Measurements from ENCODE around the gene HGFAC. TPM values are rescaled to one million over a fixed set of nuclear protein-coding genes. Genes with fewer than 3 reads are reported as not detected.
"Not testable (repeated sequence)": the region's sequence is repeated elsewhere in the genome, so short reads cannot be mapped to it uniquely, and the experiment has no call there.

Gene HGFAC
- total RNA-seq, 3 donors from 2014 or later (not counting 1 experiment from before 2014, with no cell fraction given): 0.43 to 0.54 TPM; not detected in 1

- peaks cover 9% of the 10 kb centered on the region for H3K36me3 Mint-ChIP-seq
- peaks cover 0 to 3% of the 10 kb centered on the region in 2 donors for H3K27me3 Mint-ChIP-seq (ENCODE audit: low read depth in 2 of 2)
- H3K27ac Mint-ChIP-seq: no peak overlapping the region
- DNase-seq: no peak
- 87% methylated on average over 3 of the region's 3 CpGs for WGBS (ENCODE audit: insufficient coverage)
- TF ChIP-seq CTCF (IDR thresholded peaks at IDR 0.05): no peak
- H3K27me3 ChIP-seq (ENCODE audit: control insufficient read depth, insufficient read depth, low read length): no peaks in the 10 kb centered on the region
- intact Hi-C loops (cut with micrococcal nuclease): no loop called here
- no peak for ATAC-seq
- no peaks in the 10 kb centered on the region for H3K4me1 Mint-ChIP-seq
- no peak overlapping the region for H3K27ac ChIP-seq (ENCODE audit: low read length)
- H3K9me3 ChIP-seq (ENCODE audit: control insufficient read depth, insufficient read depth, low read length): no peaks in the 10 kb centered on the region
- no peaks in the 10 kb centered on the region for H3K36me3 ChIP-seq (ENCODE audit: control insufficient read depth, insufficient read depth, low read length)
- no peak overlapping the region for H3K4me3 Mint-ChIP-seq
- no peak overlapping the region for H3K4me3 ChIP-seq (ENCODE audit: low read length)
- no peaks in the 10 kb centered on the region for H3K9me3 Mint-ChIP-seq
- H3K4me1 ChIP-seq (ENCODE audit: control insufficient read depth, insufficient read depth, low read length): no peaks in the 10 kb centered on the region
These were observed 10.2 kb downstream of the HGFAC start for GRCh38 chr4:3451956-3452355.

- ATAC-seq (no peak), DNase-seq (no peak)
- Mint-ChIP-seq H3K9me3 (no peaks in the 10 kb centered on the region), H3K27me3 (ENCODE audit: low read depth in 2 of 2) (peaks cover 0 to 3% of the 10 kb centered on the region in 2 donors), H3K27ac (no peak overlapping the region), H3K36me3 (peaks cover 9% of the 10 kb centered on the region), H3K4me3 (no peak overlapping the region), H3K4me1 (no peaks in the 10 kb centered on the region)
- no peaks in the 10 kb centered on the region for H3K27me3 ChIP-seq (ENCODE audit: control insufficient read depth, insufficient read depth, low read length)
- intact Hi-C loops (cut with micrococcal nuclease): no loop called here
- TF ChIP-seq CTCF (IDR thresholded peaks at IDR 0.05): no peak
- no peaks in the 10 kb centered on the region for H3K36me3 ChIP-seq (ENCODE audit: control insufficient read depth, insufficient read depth, low read length)
- no peak overlapping the region for H3K4me3 ChIP-seq (ENCODE audit: low read length)
- 87% methylated on average over 7 of the region's 7 CpGs for WGBS (ENCODE audit: insufficient coverage)
- no peaks in the 10 kb centered on the region for H3K4me1 ChIP-seq (ENCODE audit: control insufficient read depth, insufficient read depth, low read length)
- H3K9me3 ChIP-seq (ENCODE audit: control insufficient read depth, insufficient read depth, low read length): no peaks in the 10 kb centered on the region
- H3K27ac ChIP-seq (ENCODE audit: low read length): no peak overlapping the region
These were observed 10.6 kb downstream of the HGFAC start for GRCh38 chr4:3452376-3452775.

- H3K9me3 ChIP-seq (ENCODE audit: control insufficient read depth, insufficient read depth, low read length); H3K27ac ChIP-seq (ENCODE audit: low read length); H3K4me1 Mint-ChIP-seq; H3K4me3 Mint-ChIP-seq; DNase-seq; H3K4me1 ChIP-seq (ENCODE audit: control insufficient read depth, insufficient read depth, low read length); H3K4me3 ChIP-seq (ENCODE audit: low read length); ATAC-seq; H3K27ac Mint-ChIP-seq; H3K36me3 Mint-ChIP-seq; intact Hi-C loops (cut with micrococcal nuclease); H3K36me3 ChIP-seq (ENCODE audit: control insufficient read depth, insufficient read depth, low read length); H3K9me3 Mint-ChIP-seq; H3K27me3 ChIP-seq (ENCODE audit: control insufficient read depth, insufficient read depth, low read length): not testable (repeated sequence)
- WGBS (ENCODE audit: insufficient coverage): 95% methylated on average over 3 of the region's 3 CpGs
- H3K27me3 Mint-ChIP-seq (ENCODE audit: low read depth in 2 of 2): peaks cover 11 to 19% of the 10 kb centered on the region in 2 donors
These were observed 13.8 kb downstream of the HGFAC start for GRCh38 chr4:3455596-3455995.

GRCh38 chr4:3458371-3458770 is 16.6 kb downstream of the HGFAC start:
- 84% methylated on average over 6 of the region's 6 CpGs for WGBS (ENCODE audit: insufficient coverage)
- no peak for TF ChIP-seq CTCF (IDR thresholded peaks at IDR 0.05)

GRCh38 chr4:3459156-3459555 is 17.4 kb downstream of the HGFAC start:
- H3K27me3 Mint-ChIP-seq (ENCODE audit: low read depth in 2 of 2): peaks cover 19% of the 10 kb centered on the region in 2 donors
- WGBS (ENCODE audit: insufficient coverage): 90% methylated on average over 5 of the region's 5 CpGs
- not testable (repeated sequence) for H3K4me1 ChIP-seq (ENCODE audit: control insufficient read depth, insufficient read depth, low read length)

More at GRCh38 chr4:3458371-3458770, 16.6 kb downstream of the HGFAC start:
- no peaks in the 10 kb centered on the region for H3K9me3 Mint-ChIP-seq
- ATAC-seq (no peak), DNase-seq (no peak)
- intact Hi-C loops (cut with micrococcal nuclease): no loop called here
- Histone ChIP-seq H3K27ac (ENCODE audit: low read length) (no peak overlapping the region), H3K36me3 (ENCODE audit: control insufficient read depth, insufficient read depth, low read length) (no peaks in the 10 kb centered on the region), H3K4me3 (ENCODE audit: low read length) (no peak overlapping the region), H3K27me3 (ENCODE audit: control insufficient read depth, insufficient read depth, low read length) (peaks cover 10% of the 10 kb centered on the region), H3K9me3 (ENCODE audit: control insufficient read depth, insufficient read depth, low read length) (no peaks in the 10 kb centered on the region), H3K4me1 (ENCODE audit: control insufficient read depth, insufficient read depth, low read length) (no peaks in the 10 kb centered on the region)
- no peak overlapping the region for H3K4me3 Mint-ChIP-seq
- H3K27me3 Mint-ChIP-seq (ENCODE audit: low read depth in 2 of 2): peaks cover 19% of the 10 kb centered on the region in 2 donors
- H3K27ac Mint-ChIP-seq: no peak overlapping the region
- peaks cover 9% of the 10 kb centered on the region for H3K36me3 Mint-ChIP-seq
- H3K4me1 Mint-ChIP-seq: no peaks in the 10 kb centered on the region

More at GRCh38 chr4:3459156-3459555, 17.4 kb downstream of the HGFAC start:
- H3K36me3 ChIP-seq (ENCODE audit: control insufficient read depth, insufficient read depth, low read length); H3K4me3 Mint-ChIP-seq; H3K27ac ChIP-seq (ENCODE audit: low read length); intact Hi-C loops (cut with micrococcal nuclease); H3K9me3 Mint-ChIP-seq; H3K27ac Mint-ChIP-seq; H3K36me3 Mint-ChIP-seq; H3K4me3 ChIP-seq (ENCODE audit: low read length); H3K4me1 Mint-ChIP-seq; ATAC-seq; H3K9me3 ChIP-seq (ENCODE audit: control insufficient read depth, insufficient read depth, low read length); DNase-seq: not testable (repeated sequence)
- H3K27me3 ChIP-seq (ENCODE audit: control insufficient read depth, insufficient read depth, low read length): peaks cover 16% of the 10 kb centered on the region

All from natural killer cell (primary cell).